Transverse colon (tissue), 4 donors: Measurements from ENCODE around the gene KRTAP16-1.

Source experiments
- POLR2A ChIP-seq: fragments of 450-650 bp; IDR thresholded peaks from one replicate; pipeline ENCODE4 v1.6.1; 2016; ENCODE audit warnings: antibody characterized with exemption, mild to moderate bottlenecking, moderate library complexity
- POLR2AphosphoS5 ChIP-seq, 3 donors: sonication (generic); formaldehyde crosslinking; IDR thresholded peaks; one replicate each; pipeline ENCODE4 v1.6.1; 2016; ENCODE audit warnings: antibody characterized with exemption in 3 of 3
- TF ChIP-seq, protein P1 (sequence below), 5 experiments: fragments of 200-600 bp in 3 of 5; fragments of 450-650 bp in 2 of 5; sonication (generic) in 3 of 5; IDR thresholded peaks; 1 replicate in 2 of 5; 2 replicates in 3 of 5; pipeline ENCODE4 v1.5.1; 2016 to 2017; ENCODE audit warnings: antibody characterized with exemption in 5 of 5, inconsistent platforms in 3 of 5, mild to moderate bottlenecking in 2 of 5, moderate library complexity in 1 of 5

DNA sequence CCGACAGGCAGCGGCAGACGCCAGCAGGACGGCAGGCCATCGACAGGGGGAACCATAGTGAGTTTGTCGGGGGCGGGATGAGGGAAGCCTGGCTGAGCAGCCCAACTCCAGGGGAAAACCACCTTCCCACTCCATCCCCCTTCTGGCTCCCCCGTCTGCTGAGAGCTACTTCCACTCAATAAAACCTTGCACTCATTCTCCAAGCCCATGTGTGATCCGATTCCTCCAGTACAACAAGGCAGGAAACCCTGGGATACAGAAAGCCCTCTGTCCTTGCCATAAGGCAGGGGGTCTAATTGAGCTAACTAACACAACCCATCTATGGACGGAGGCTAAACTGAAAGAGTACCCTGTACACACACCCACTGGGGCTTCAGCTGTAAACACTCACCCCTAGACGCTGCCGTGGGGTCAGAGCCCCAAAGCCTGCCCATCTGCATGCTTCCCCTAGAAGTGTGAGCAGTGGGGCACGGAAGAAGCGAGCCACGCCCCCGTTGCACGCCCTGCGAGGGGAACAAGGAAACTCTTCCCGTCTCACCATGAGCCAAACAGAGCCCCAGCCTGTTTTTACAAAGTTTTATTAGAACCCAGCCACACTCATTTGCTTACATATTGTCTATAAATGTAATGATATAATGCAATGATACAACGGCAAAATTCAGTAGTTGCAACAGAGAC, 10.5 kb downstream of the KRTAP16-1 start:
- TF ChIP-seq, protein P1, sequence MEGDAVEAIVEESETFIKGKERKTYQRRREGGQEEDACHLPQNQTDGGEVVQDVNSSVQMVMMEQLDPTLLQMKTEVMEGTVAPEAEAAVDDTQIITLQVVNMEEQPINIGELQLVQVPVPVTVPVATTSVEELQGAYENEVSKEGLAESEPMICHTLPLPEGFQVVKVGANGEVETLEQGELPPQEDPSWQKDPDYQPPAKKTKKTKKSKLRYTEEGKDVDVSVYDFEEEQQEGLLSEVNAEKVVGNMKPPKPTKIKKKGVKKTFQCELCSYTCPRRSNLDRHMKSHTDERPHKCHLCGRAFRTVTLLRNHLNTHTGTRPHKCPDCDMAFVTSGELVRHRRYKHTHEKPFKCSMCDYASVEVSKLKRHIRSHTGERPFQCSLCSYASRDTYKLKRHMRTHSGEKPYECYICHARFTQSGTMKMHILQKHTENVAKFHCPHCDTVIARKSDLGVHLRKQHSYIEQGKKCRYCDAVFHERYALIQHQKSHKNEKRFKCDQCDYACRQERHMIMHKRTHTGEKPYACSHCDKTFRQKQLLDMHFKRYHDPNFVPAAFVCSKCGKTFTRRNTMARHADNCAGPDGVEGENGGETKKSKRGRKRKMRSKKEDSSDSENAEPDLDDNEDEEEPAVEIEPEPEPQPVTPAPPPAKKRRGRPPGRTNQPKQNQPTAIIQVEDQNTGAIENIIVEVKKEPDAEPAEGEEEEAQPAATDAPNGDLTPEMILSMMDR (IDR thresholded peaks at IDR 0.05) = no peak
- no peak for TF ChIP-seq POLR2AphosphoS5 (IDR thresholded peaks at IDR 0.05)
- TF ChIP-seq POLR2A = no peak
